T-cell (primary cell): ENCODE measurements around the gene MIPEP. TPM values are rescaled to one million over a fixed set of nuclear protein-coding genes. Genes with fewer than 3 reads are reported as not detected.

Source experiments
- ATAC-seq, 4 experiments: fragments of 200-7000 bp in 3 of 4; fragments of 150-1000 bp in 1 of 4; cut with Tn5 transposase; replicated peaks in 1 of 4; 1 replicate in 3 of 4; 2 replicates in 1 of 4; pipeline ENCODE4 v1.10.0; 2021; ENCODE audit warnings: moderate library complexity in 3 of 4, mild to moderate bottlenecking in 2 of 4, moderate number of reproducible peaks in 1 of 4
- CTCF ChIA-PET, 2 donors: fragments of 300-600 bp; sonication (Branson Sonifier 250); formaldehyde crosslinking; loops; one replicate each; lab custom pipeline; 2022; ENCODE audit warnings: antibody characterized with exemption in 2 of 2; lab: Charles Lee
- POLR2A ChIA-PET, 2 donors: fragments of 300-600 bp; sonication (Branson Sonifier 250); formaldehyde crosslinking; loops; one replicate each; lab custom pipeline; 2022; ENCODE audit warnings: antibody characterized with exemption in 2 of 2; lab: Charles Lee
- DNase-seq, 35 experiments: peaks; one replicate each; pipeline versions ENCODE4 v3.0.0 to v3.0.0-alpha.2; 2013 to 2023
- H3K27ac ChIP-seq: one replicate; pipeline ENCODE4 v1.5.1; 2013; ENCODE audit warnings: low read length
- H3K27me3 ChIP-seq, 2 experiments: replicated peaks in 1 of 2; 1 replicate in 1 of 2; 2 replicates in 1 of 2; pipeline versions ENCODE4 v1.6.1 to v1.7.0; 2013; ENCODE audit warnings: low read length in 1 of 2, mixed read lengths in 1 of 2; ENCODE audit not compliant: control insufficient read depth in 2 of 2, insufficient read depth in 2 of 2; ENCODE audit errors: extremely low read depth in 1 of 2
- H3K36me3 ChIP-seq, 2 donors: 1 replicate in 1 of 2; 2 replicates in 1 of 2; pipeline versions ENCODE4 v1.6.1 to v1.7.0; 2013; ENCODE audit warnings: low read length in 1 of 2; ENCODE audit not compliant: control insufficient read depth in 2 of 2, insufficient read depth in 1 of 2; ENCODE audit errors: extremely low read depth in 1 of 2
- H3K4me1 ChIP-seq, 2 experiments: 1 replicate in 1 of 2; 2 replicates in 1 of 2; pipeline versions ENCODE4 v1.6.1 to v1.7.0; 2013; ENCODE audit warnings: low read length in 2 of 2, mixed read lengths in 1 of 2; ENCODE audit not compliant: insufficient read depth in 2 of 2, control insufficient read depth in 1 of 2; ENCODE audit errors: extremely low read depth in 1 of 2
- H3K4me3 ChIP-seq, 2 donors: 1 replicate in 1 of 2; 2 replicates in 1 of 2; pipeline versions ENCODE4 v1.5.1 to v1.7.0; 2013; ENCODE audit warnings: mild to moderate bottlenecking in 2 of 2, low read length in 1 of 2, moderate library complexity in 1 of 2; ENCODE audit not compliant: control insufficient read depth in 1 of 2; ENCODE audit errors: extremely low read depth in 1 of 2
- H3K9me3 ChIP-seq: 2 replicates; pipeline ENCODE4 v1.7.0; 2013
- H3K27ac Mint-ChIP-seq, 2 donors: one replicate each; pipeline ENCODE4 v1.8.0; 2020 to 2021; ENCODE audit warnings: mild to moderate bottlenecking in 2 of 2, mixed read lengths in 2 of 2
- H3K27me3 Mint-ChIP-seq, 2 donors: one replicate each; pipeline ENCODE4 v1.8.0; 2021 to 2022; ENCODE audit warnings: mixed read lengths in 2 of 2
- H3K36me3 Mint-ChIP-seq: one replicate; pipeline ENCODE4 v1.8.0; 2021; ENCODE audit warnings: mixed read lengths
- H3K4me1 Mint-ChIP-seq, 3 donors: one replicate each; pipeline ENCODE4 v1.8.0; 2020 to 2022; ENCODE audit warnings: mixed read lengths in 3 of 3, mild to moderate bottlenecking in 1 of 3
- H3K4me3 Mint-ChIP-seq, 3 donors: one replicate each; pipeline ENCODE4 v1.8.0; 2020 to 2022; ENCODE audit warnings: mild to moderate bottlenecking in 3 of 3, mixed read lengths in 3 of 3, moderate library complexity in 3 of 3
- H3K9me3 Mint-ChIP-seq, 3 donors: one replicate each; pipeline ENCODE4 v1.8.0; 2020 to 2022; ENCODE audit warnings: mixed read lengths in 3 of 3
- WGBS: methylation state at CpG from one replicate; pipeline ENCODE4 v1.1.5; 2013; ENCODE audit warnings: missing lambda C conversion rate; ENCODE audit not compliant: insufficient coverage; 5-methylcytosine and 5-hydroxymethylcytosine counted together
- total RNA-seq, 35 experiments: library from RNA in 6 of 35; stranded (reverse) in 6 of 35; fragments of 120-200 nt in 1 of 35; gene quantifications; one replicate each; pipeline versions ENCODE4 v1.2.1 to v1.2.4 and lab custom pipeline; 2013 to 2026

Gene MIPEP
- total RNA-seq, 5 donors from 2014 or later (not counting 1 experiment from before 2014, with no cell fraction given): 6.3 to 13.8 (median 12.3) TPM

- H3K9me3 Mint-ChIP-seq: no peaks in the 10 kb centered on the region
- H3K4me3 ChIP-seq: peak overlapping the region; percentile 26 to 40
- no peaks in the 10 kb centered on the region for H3K27me3 Mint-ChIP-seq
- ATAC-seq (peak; percentile 94 to 99 (median 98)), DNase-seq (peak; percentile 32 to 72 (median 54))
- H3K36me3 Mint-ChIP-seq: no peaks in the 10 kb centered on the region
- WGBS: 22% methylated on average over 36 of the region's 46 CpGs
- peaks cover 10 to 19% of the 10 kb centered on the region in 2 experiments for H3K4me1 ChIP-seq
- no peaks in the 10 kb centered on the region for H3K36me3 ChIP-seq
- no peaks in the 10 kb centered on the region for H3K9me3 ChIP-seq
- peak overlapping the region; percentile 78 for H3K27ac ChIP-seq
- POLR2A ChIA-PET: no interaction called here
- CTCF ChIA-PET: no interaction called here
- H3K4me3 Mint-ChIP-seq: peak overlapping the region; percentile 77 to 81 (median 77)
- peak overlapping the region; percentile 95 to 98 for H3K27ac Mint-ChIP-seq
- H3K27me3 ChIP-seq: peaks cover 0 to 3% of the 10 kb centered on the region in 2 experiments
- H3K4me1 Mint-ChIP-seq: peaks cover 14 to 26% (median 16%) of the 10 kb centered on the region in 3 donors
Measured at GRCh38 chr13:23695711-23696464, 193.3 kb downstream of the MIPEP start.

GRCh38 chr13:23695196-23695595 is 194.0 kb downstream of the MIPEP start:
- peak overlapping the region in 1 of 3 donors; percentile 36 for H3K4me3 Mint-ChIP-seq
- ATAC-seq (no peak), DNase-seq (no peak)
- Histone ChIP-seq H3K27me3 (peaks cover 0 to 3% of the 10 kb centered on the region in 2 experiments), H3K36me3 (no peaks in the 10 kb centered on the region), H3K27ac (no peak overlapping the region), H3K4me3 (peak overlapping the region in 1 of 2 donors; percentile 40), H3K4me1 (peaks cover 10 to 19% of the 10 kb centered on the region in 2 experiments), H3K9me3 (no peaks in the 10 kb centered on the region)
- H3K4me1 Mint-ChIP-seq: peaks cover 14 to 26% (median 16%) of the 10 kb centered on the region in 3 donors
- H3K36me3 Mint-ChIP-seq: no peaks in the 10 kb centered on the region
- 93% methylated on average over 27 of the region's 28 CpGs for WGBS
- H3K9me3 Mint-ChIP-seq: no peaks in the 10 kb centered on the region
- H3K27ac Mint-ChIP-seq: no peak overlapping the region
- ChIA-PET POLR2A (no interaction called here), CTCF (interaction anchor here in 1 of 2 donors (0.6 kb wide), 1 partner anchor 46 kb away, joined by 3 read pairs; no protein-coding TSS in a partner anchor)
- no peaks in the 10 kb centered on the region for H3K27me3 Mint-ChIP-seq

- CTCF ChIA-PET: no interaction called here
- H3K4me3 Mint-ChIP-seq: no peak overlapping the region
Measured at GRCh38 chr13:23692816-23693215, 196.4 kb downstream of the MIPEP start.

GRCh38 chr13:23690668-23691067 is 198.5 kb downstream of the MIPEP start:
- no peaks in the 10 kb centered on the region for H3K27me3 ChIP-seq

More at GRCh38 chr13:23692816-23693215, 196.4 kb downstream of the MIPEP start:
- H3K27ac Mint-ChIP-seq: no peak overlapping the region
- H3K4me1 Mint-ChIP-seq: peaks cover 14 to 23% (median 16%) of the 10 kb centered on the region in 3 donors
- Histone ChIP-seq H3K27me3 (peaks cover 0 to 3% of the 10 kb centered on the region in 2 experiments), H3K27ac (no peak overlapping the region), H3K36me3 (no peaks in the 10 kb centered on the region), H3K9me3 (no peaks in the 10 kb centered on the region), H3K4me3 (no peak overlapping the region), H3K4me1 (peaks cover 10 to 19% of the 10 kb centered on the region in 2 experiments)
- H3K36me3 Mint-ChIP-seq: no peaks in the 10 kb centered on the region
- DNase-seq: no peak
- H3K9me3 Mint-ChIP-seq: no peaks in the 10 kb centered on the region
- POLR2A ChIA-PET: no interaction called here
- ATAC-seq: no peak
- no CpG with 5 or more reads among the region's 3 CpGs for WGBS
- H3K27me3 Mint-ChIP-seq: no peaks in the 10 kb centered on the region

GRCh38 chr13:23688336-23688735 is 200.9 kb downstream of the MIPEP start:
- H3K4me3 Mint-ChIP-seq: no peak overlapping the region
- H3K27ac Mint-ChIP-seq: no peak overlapping the region
- Histone ChIP-seq H3K9me3 (no peaks in the 10 kb centered on the region), H3K27me3 (no peaks in the 10 kb centered on the region), H3K4me3 (no peak overlapping the region), H3K36me3 (no peaks in the 10 kb centered on the region), H3K4me1 (no peaks in the 10 kb centered on the region), H3K27ac (no peak overlapping the region)
- POLR2A ChIA-PET: interaction anchor here (0.5 to 0.8 kb wide), 3 partner anchors 14 to 1270 kb away, joined by 3 to 4 read pairs (median 4); no protein-coding TSS in a partner anchor
- H3K27me3 Mint-ChIP-seq: no peaks in the 10 kb centered on the region
- H3K36me3 Mint-ChIP-seq: no peaks in the 10 kb centered on the region
- CTCF ChIA-PET: interaction anchor here in 1 of 2 donors (0.7 kb wide), 1 partner anchor 335 kb away, joined by 3 read pairs; no protein-coding TSS in a partner anchor
- peaks cover 4 to 16% (median 11%) of the 10 kb centered on the region in 3 donors for H3K9me3 Mint-ChIP-seq
- DNase-seq (no peak), ATAC-seq (no peak)
- no CpG with 5 or more reads among the region's 3 CpGs for WGBS
- no peaks in the 10 kb centered on the region for H3K4me1 Mint-ChIP-seq

More at GRCh38 chr13:23690668-23691067, 198.5 kb downstream of the MIPEP start:
- ChIA-PET POLR2A (no interaction called here), CTCF (no interaction called here)
- H3K36me3 Mint-ChIP-seq: no peaks in the 10 kb centered on the region
- H3K27ac Mint-ChIP-seq: no peak overlapping the region
- H3K9me3 Mint-ChIP-seq: peaks cover 2% of the 10 kb centered on the region in 3 donors
- Histone ChIP-seq H3K4me1 (peaks cover under 1 to 5% of the 10 kb centered on the region in 2 experiments), H3K4me3 (no peak overlapping the region), H3K9me3 (no peaks in the 10 kb centered on the region), H3K36me3 (no peaks in the 10 kb centered on the region), H3K27ac (no peak overlapping the region)
- WGBS: 80% methylated on average over 2 of the region's 3 CpGs
- no peaks in the 10 kb centered on the region for H3K27me3 Mint-ChIP-seq
- no peak overlapping the region for H3K4me3 Mint-ChIP-seq
- DNase-seq (no peak), ATAC-seq (no peak)
- peaks cover under 1 to 4% (median 1%) of the 10 kb centered on the region in 3 donors for H3K4me1 Mint-ChIP-seq

GRCh38 chr13:23687614-23688013 is 201.6 kb downstream of the MIPEP start:
- H3K36me3 Mint-ChIP-seq: no peaks in the 10 kb centered on the region
- Histone ChIP-seq H3K4me3 (no peak overlapping the region), H3K27ac (no peak overlapping the region), H3K36me3 (no peaks in the 10 kb centered on the region), H3K4me1 (no peaks in the 10 kb centered on the region), H3K9me3 (no peaks in the 10 kb centered on the region), H3K27me3 (no peaks in the 10 kb centered on the region)
- POLR2A ChIA-PET: interaction anchor here (0.5 to 0.7 kb wide), 3 partner anchors 10 to 1270 kb away, joined by 3 to 4 read pairs (median 3); no protein-coding TSS in a partner anchor
- no peaks in the 10 kb centered on the region for H3K4me1 Mint-ChIP-seq
- peaks cover 4 to 16% (median 11%) of the 10 kb centered on the region in 3 donors for H3K9me3 Mint-ChIP-seq
- CTCF ChIA-PET: interaction anchor here in 1 of 2 donors (0.7 kb wide), 1 partner anchor 334 kb away, joined by 3 read pairs; no protein-coding TSS in a partner anchor
- H3K4me3 Mint-ChIP-seq: no peak overlapping the region
- DNase-seq (no peak), ATAC-seq (no peak)
- 100% methylated on average over 1 of the region's 5 CpGs for WGBS
- H3K27ac Mint-ChIP-seq: no peak overlapping the region
- no peaks in the 10 kb centered on the region for H3K27me3 Mint-ChIP-seq
